ENCODE results near the gene UBE2R2.
"Not testable (repeated sequence)": the region's sequence is repeated elsewhere in the genome, so short reads cannot be mapped to it uniquely, and the experiment has no call there.

UBE2R2 gene

GRCh38 chr9:33827285-33827684 lies 10.3 kb downstream of the UBE2R2 start:
- H3K4ac ChIP-seq (ENCODE audit: low read length), result not testable (repeated sequence)

DNA sequence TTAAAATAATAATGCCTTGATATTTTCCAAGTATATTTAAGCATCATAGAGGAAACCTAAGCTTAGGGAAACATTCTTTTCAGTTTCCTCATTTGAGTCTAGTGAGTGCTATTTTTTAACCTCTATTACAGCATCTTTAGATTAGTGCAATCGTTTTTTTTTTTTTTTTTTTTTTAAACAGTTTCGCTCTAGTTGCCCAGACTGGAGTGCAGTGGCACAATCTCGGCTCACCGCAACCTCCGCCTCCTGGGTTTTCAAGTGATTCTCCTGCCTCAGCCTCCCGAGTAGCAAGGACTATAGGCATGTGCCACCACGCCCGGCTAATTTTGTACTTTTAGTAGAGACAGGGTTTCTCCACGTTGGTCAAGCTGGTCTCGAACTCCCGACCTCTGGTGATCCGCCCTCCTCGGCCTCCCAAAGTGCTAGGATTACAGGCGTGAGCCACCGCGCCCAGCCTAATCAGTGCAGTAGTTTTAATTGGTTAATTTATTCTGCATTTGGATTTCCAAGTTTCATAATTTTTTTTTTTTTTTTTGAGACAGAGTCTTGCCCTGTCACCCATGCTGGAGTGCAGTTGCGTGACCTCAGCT lies 12.8 kb downstream of the UBE2R2 start:
- H2BK5ac ChIP-seq (ENCODE audit: low read length); H2AFZ ChIP-seq (ENCODE audit: low read length); H3K18ac ChIP-seq (ENCODE audit: low read length); H4K8ac ChIP-seq (ENCODE audit: low read depth, low read length); H2BK12ac ChIP-seq (ENCODE audit: low read length); H2BK15ac ChIP-seq (ENCODE audit: low read length); H3K9me3 ChIP-seq (replicated peaks in 1 of 2; ENCODE audit: control insufficient read depth in 2 of 2, insufficient read depth in 1 of 2, low read depth in 1 of 2, low read length in 2 of 2); H2BK120ac ChIP-seq (ENCODE audit: low read depth, low read length); H3K27me3 ChIP-seq (ENCODE audit: control insufficient read depth in 3 of 3, insufficient read depth in 3 of 3, low read depth in 1 of 3, low read length in 3 of 3); H3K4me1 ChIP-seq (ENCODE audit: control insufficient read depth in 2 of 2, insufficient read depth in 1 of 2, low read depth in 1 of 2, low read length in 2 of 2); H3K23ac ChIP-seq (ENCODE audit: low read depth, low read length, poor library complexity); H3K4ac ChIP-seq (ENCODE audit: low read length); H3K79me1 ChIP-seq (ENCODE audit: low read depth, low read length); DNase-seq (ENCODE audit: low spot score); H3K9ac ChIP-seq (ENCODE audit: low read depth, low read length, poor library complexity); H3K4me3 ChIP-seq (ENCODE audit: low read length in 2 of 2); H2AK5ac ChIP-seq (ENCODE audit: low read depth, low read length); H4K91ac ChIP-seq (ENCODE audit: low read depth, low read length, poor library complexity); H3K14ac ChIP-seq (ENCODE audit: low read length); H3K27ac ChIP-seq (replicated peaks; ENCODE audit: low read length); H3K4me2 ChIP-seq (ENCODE audit: insufficient read depth, low read length, poor library complexity, severe bottlenecking): not testable (repeated sequence)
- peaks cover 0 to 54% of the 10 kb centered on the region in 2 donors for H3K36me3 ChIP-seq (replicated peaks in 1 of 2; ENCODE audit: control insufficient read depth in 2 of 2, insufficient read depth in 2 of 2, low read length in 2 of 2)
- WGBS, 2 donors (ENCODE audit: extremely low coverage in 2 of 2, insufficient read length in 2 of 2, insufficient replicate concordance in 1 of 2), result no CpG with 5 or more reads among the region's 17 CpGs

More at GRCh38 chr9:33827285-33827684, 10.3 kb downstream of the UBE2R2 start:
- not testable (repeated sequence) for H3K14ac ChIP-seq (ENCODE audit: low read length); H2BK120ac ChIP-seq (ENCODE audit: low read depth, low read length); H3K4me2 ChIP-seq (ENCODE audit: insufficient read depth, low read length, poor library complexity, severe bottlenecking); H3K23ac ChIP-seq (ENCODE audit: low read depth, low read length, poor library complexity); H3K27me3 ChIP-seq (ENCODE audit: control insufficient read depth in 3 of 3, insufficient read depth in 3 of 3, low read depth in 1 of 3, low read length in 3 of 3); H3K27ac ChIP-seq (replicated peaks; ENCODE audit: low read length); H3K4me1 ChIP-seq (ENCODE audit: control insufficient read depth in 2 of 2, insufficient read depth in 1 of 2, low read depth in 1 of 2, low read length in 2 of 2); H2BK12ac ChIP-seq (ENCODE audit: low read length); H2BK15ac ChIP-seq (ENCODE audit: low read length); H2AK5ac ChIP-seq (ENCODE audit: low read depth, low read length); H3K18ac ChIP-seq (ENCODE audit: low read length); H2AFZ ChIP-seq (ENCODE audit: low read length); DNase-seq (ENCODE audit: low spot score); H3K4me3 ChIP-seq (ENCODE audit: low read length in 2 of 2); H3K9ac ChIP-seq (ENCODE audit: low read depth, low read length, poor library complexity); H2BK5ac ChIP-seq (ENCODE audit: low read length); H4K8ac ChIP-seq (ENCODE audit: low read depth, low read length); H4K91ac ChIP-seq (ENCODE audit: low read depth, low read length, poor library complexity); H3K9me3 ChIP-seq (replicated peaks in 1 of 2; ENCODE audit: control insufficient read depth in 2 of 2, insufficient read depth in 1 of 2, low read depth in 1 of 2, low read length in 2 of 2); H3K79me1 ChIP-seq (ENCODE audit: low read depth, low read length)
- WGBS, 2 donors (ENCODE audit: extremely low coverage in 2 of 2, insufficient read length in 2 of 2, insufficient replicate concordance in 1 of 2), result no CpG with 5 or more reads among the region's 11 CpGs
- peaks cover 0 to 52% of the 10 kb centered on the region in 2 donors for H3K36me3 ChIP-seq (replicated peaks in 1 of 2; ENCODE audit: control insufficient read depth in 2 of 2, insufficient read depth in 2 of 2, low read length in 2 of 2)

DNA sequence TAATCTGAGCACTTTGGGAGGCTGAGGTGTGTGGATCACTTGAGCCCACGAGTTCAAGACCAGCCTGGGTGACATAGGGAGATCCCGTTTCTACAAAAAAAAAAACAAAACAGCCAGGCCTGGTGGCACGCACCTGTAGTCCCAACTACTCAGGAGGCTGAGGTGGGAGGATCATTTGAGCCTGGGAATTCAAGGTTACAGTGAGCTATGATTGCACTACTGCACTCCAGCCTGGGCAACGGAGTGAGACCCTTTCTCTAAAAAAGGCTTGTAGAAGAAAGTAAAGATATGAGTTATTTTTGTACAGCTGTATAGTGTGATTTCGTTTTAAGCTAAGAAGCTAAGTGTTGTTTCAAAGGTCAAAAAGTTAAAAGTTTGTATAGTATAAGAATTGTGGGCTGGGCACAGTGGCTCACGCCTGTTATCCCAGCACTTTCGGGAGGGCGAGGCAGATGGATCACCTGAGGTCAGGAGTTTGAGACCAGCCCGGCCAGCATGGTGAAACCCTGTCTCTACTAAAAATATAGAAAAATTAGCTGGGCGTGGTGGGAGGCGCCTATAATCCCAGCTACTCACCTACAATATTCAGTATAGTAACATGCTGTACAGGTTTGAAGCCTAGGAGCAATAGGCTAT lies 18.8 kb downstream of the UBE2R2 start:
- Histone ChIP-seq H3K4me2 (ENCODE audit: insufficient read depth, low read length, poor library complexity, severe bottlenecking) (no peak overlapping the region), H2BK15ac (ENCODE audit: low read length) (no peak overlapping the region), H3K27me3 (ENCODE audit: control insufficient read depth in 3 of 3, insufficient read depth in 3 of 3, low read depth in 1 of 3, low read length in 3 of 3) (no peaks in the 10 kb centered on the region), H3K79me1 (ENCODE audit: low read depth, low read length) (peaks cover 10% of the 10 kb centered on the region), H3K4me3 (ENCODE audit: low read length in 2 of 2) (no peak overlapping the region), H2BK5ac (ENCODE audit: low read length) (no peak overlapping the region), H2BK12ac (ENCODE audit: low read length) (no peak overlapping the region), H3K18ac (ENCODE audit: low read length) (no peak overlapping the region), H3K9ac (ENCODE audit: low read depth, low read length, poor library complexity) (no peak overlapping the region), H3K9me3 (replicated peaks in 1 of 2; ENCODE audit: control insufficient read depth in 2 of 2, insufficient read depth in 1 of 2, low read depth in 1 of 2, low read length in 2 of 2) (no peaks in the 10 kb centered on the region), H3K23ac (ENCODE audit: low read depth, low read length, poor library complexity) (no peak overlapping the region), H3K27ac (replicated peaks; ENCODE audit: low read length) (no peak overlapping the region), H3K36me3 (replicated peaks in 1 of 2; ENCODE audit: control insufficient read depth in 2 of 2, insufficient read depth in 2 of 2, low read length in 2 of 2) (peaks cover 0 to 47% of the 10 kb centered on the region in 2 donors), H2AFZ (ENCODE audit: low read length) (no peak overlapping the region), H3K4ac (ENCODE audit: low read length) (no peak overlapping the region), H3K14ac (ENCODE audit: low read length) (no peak overlapping the region), H3K4me1 (ENCODE audit: control insufficient read depth in 2 of 2, insufficient read depth in 1 of 2, low read depth in 1 of 2, low read length in 2 of 2) (no peaks in the 10 kb centered on the region), H4K91ac (ENCODE audit: low read depth, low read length, poor library complexity) (no peak overlapping the region), H4K8ac (ENCODE audit: low read depth, low read length) (no peak overlapping the region), H2AK5ac (ENCODE audit: low read depth, low read length) (no peak overlapping the region), H2BK120ac (ENCODE audit: low read depth, low read length) (no peak overlapping the region)
- DNase-seq (ENCODE audit: low spot score), result no peak
- WGBS, 2 donors (ENCODE audit: extremely low coverage in 2 of 2, insufficient read length in 2 of 2, insufficient replicate concordance in 1 of 2), result 100% methylated on average over 1 of the region's 11 CpGs; no CpG with 5 or more reads in 1 of the 2 donors

- not testable (repeated sequence) for H3K14ac ChIP-seq (ENCODE audit: low read length); H3K4ac ChIP-seq (ENCODE audit: low read length); H2BK120ac ChIP-seq (ENCODE audit: low read depth, low read length); H4K8ac ChIP-seq (ENCODE audit: low read depth, low read length); H3K79me1 ChIP-seq (ENCODE audit: low read depth, low read length); H4K91ac ChIP-seq (ENCODE audit: low read depth, low read length, poor library complexity); H2BK5ac ChIP-seq (ENCODE audit: low read length); H3K27me3 ChIP-seq (ENCODE audit: control insufficient read depth in 3 of 3, insufficient read depth in 3 of 3, low read depth in 1 of 3, low read length in 3 of 3); H2BK15ac ChIP-seq (ENCODE audit: low read length); H3K9me3 ChIP-seq (replicated peaks in 1 of 2; ENCODE audit: control insufficient read depth in 2 of 2, insufficient read depth in 1 of 2, low read depth in 1 of 2, low read length in 2 of 2); H2AK5ac ChIP-seq (ENCODE audit: low read depth, low read length); H3K4me3 ChIP-seq (ENCODE audit: low read length in 2 of 2); H2BK12ac ChIP-seq (ENCODE audit: low read length); H2AFZ ChIP-seq (ENCODE audit: low read length); DNase-seq (ENCODE audit: low spot score); H3K4me1 ChIP-seq (ENCODE audit: control insufficient read depth in 2 of 2, insufficient read depth in 1 of 2, low read depth in 1 of 2, low read length in 2 of 2); H3K4me2 ChIP-seq (ENCODE audit: insufficient read depth, low read length, poor library complexity, severe bottlenecking); H3K9ac ChIP-seq (ENCODE audit: low read depth, low read length, poor library complexity); H3K27ac ChIP-seq (replicated peaks; ENCODE audit: low read length); H3K18ac ChIP-seq (ENCODE audit: low read length); H3K23ac ChIP-seq (ENCODE audit: low read depth, low read length, poor library complexity)
- no CpG with 5 or more reads among the region's 2 CpGs for WGBS, 2 donors (ENCODE audit: extremely low coverage in 2 of 2, insufficient read length in 2 of 2, insufficient replicate concordance in 1 of 2)
- peaks cover 0 to 42% of the 10 kb centered on the region in 2 donors for H3K36me3 ChIP-seq (replicated peaks in 1 of 2; ENCODE audit: control insufficient read depth in 2 of 2, insufficient read depth in 2 of 2, low read length in 2 of 2)
Observed at GRCh38 chr9:33836261-33836660, 19.3 kb downstream of the UBE2R2 start.
